HL-60/S4 treated with phorbol 12-myristate 13-acetate at 8.2 ng/mL for 4 days and 3 days (cell line): ENCODE data around the gene NAPSA.
"Not testable (repeated sequence)": the region's sequence is repeated elsewhere in the genome, so short reads cannot be mapped to it uniquely, and the experiment has no call there.

ENCODE experiments used
- in situ Hi-C: fragments of 300-500 bp; cut with MboI; formaldehyde crosslinking; loops from 2 replicates; pipeline ENCODE4 v1.15.0; 2022; ENCODE audit warnings: low sequenced_read_pairs

NAPSA gene

DNA sequence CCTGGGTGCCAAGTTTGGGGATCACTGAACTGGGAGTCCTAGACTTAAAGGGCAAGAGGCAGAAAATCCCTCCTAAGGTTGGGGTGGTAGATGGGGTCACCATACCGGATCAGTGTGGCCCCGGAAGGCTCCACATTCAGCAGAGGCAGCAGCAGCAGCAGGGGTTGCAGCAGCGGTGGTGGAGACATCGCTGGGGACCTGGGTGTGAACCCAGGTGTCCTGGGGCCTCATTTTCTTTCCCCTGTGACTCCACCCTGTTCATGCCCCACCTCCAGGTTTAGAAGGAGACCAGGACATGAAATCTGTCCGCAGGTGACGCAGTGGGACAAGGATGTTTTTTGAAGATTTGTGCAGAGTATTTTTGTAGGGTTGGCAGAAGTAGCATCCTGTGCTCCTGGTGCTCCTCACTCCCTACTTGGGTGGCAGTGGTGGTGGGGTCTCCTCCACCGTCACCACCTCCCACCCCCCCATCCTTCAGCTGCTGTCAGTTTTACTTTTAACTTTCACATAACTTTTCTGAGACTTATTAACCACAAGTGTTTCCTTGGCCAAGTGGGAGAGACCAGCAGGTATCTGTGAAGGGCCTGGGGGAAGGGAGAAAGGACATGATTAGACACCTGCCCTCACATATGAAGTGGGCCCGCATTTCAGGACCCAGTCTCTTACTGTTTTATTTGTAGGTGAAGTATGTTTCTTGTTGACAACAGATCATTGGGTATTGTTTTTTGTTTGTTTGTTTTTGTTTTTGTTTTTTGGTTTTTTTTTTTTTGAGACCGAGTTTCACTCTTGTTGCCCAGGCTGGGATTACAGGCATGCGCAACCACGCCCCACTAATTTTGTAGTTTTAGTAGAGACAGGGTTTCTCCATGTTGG, at the start of gene NAPSA:
Gene NAPSA, minus strand, starts transcription at position 206 of the 873 bp plus-strand sequence. Its CDS starts 18 bp downstream, at position 188.
- in situ Hi-C loops = loop anchor here (10.0 to 25.0 kb wide), 2 partner anchors 99 to 422 kb away; partner anchors contain the start of gene ACP4

DNA sequence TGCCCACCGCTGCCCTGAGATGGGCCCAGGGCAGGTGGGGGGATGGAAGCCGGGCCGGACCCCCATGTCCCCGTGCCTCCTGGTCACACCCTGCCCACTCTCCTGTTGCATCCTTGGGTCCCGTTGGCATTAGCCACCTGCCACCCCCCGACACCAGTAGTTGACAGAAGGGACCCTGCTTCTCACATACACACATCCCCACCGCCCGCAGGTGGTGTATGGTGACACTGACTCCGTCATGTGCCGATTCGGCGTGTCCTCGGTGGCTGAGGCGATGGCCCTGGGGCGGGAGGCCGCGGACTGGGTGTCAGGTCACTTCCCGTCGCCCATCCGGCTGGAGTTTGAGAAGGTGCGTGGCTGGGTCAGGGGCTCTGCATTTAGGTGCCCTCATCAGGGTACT, 48.1 kb upstream of the NAPSA start:
- in situ Hi-C loops = no loop called here

DNA sequence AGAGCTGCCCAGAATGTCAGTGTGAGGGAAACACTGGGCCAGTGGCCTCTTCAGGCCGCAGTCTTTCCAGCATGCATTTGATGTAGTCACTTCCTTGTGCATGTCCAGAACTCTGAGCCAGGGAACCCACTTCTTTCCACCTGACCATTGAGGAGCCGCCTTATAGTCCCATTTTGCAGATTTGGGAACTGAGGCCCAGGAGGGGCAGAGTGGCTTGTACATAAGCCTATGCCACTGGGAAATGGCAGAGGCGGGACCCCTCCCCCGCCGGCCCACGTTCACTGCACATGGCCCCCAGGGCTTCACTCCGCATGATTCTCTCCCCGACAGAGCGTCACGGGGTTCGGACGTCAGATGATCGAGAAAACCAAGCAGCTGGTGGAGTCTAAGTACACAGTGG, 47.7 kb upstream of the NAPSA start:
- in situ Hi-C loops = no loop called here

DNA sequence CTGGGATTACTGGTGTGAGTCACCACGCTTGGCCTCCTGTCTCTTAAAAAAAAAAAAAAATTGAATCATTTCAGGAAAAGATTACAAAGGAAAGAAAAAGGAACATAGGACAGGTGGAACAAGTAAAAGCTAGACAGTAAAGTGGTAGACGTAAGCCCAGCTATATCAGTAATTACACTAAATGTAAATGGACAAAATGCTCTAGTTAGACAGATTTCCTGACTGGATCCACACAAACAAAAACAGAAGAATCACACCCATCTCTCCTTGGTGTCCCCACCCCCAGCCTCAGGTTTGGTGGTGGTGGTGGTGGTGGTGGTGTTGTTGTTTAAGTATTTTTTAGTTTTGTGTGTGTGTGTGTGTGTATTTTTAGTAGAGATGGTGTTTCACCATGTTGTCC, 47.0 kb upstream of the NAPSA start:
- in situ Hi-C loops = no loop called here

DNA sequence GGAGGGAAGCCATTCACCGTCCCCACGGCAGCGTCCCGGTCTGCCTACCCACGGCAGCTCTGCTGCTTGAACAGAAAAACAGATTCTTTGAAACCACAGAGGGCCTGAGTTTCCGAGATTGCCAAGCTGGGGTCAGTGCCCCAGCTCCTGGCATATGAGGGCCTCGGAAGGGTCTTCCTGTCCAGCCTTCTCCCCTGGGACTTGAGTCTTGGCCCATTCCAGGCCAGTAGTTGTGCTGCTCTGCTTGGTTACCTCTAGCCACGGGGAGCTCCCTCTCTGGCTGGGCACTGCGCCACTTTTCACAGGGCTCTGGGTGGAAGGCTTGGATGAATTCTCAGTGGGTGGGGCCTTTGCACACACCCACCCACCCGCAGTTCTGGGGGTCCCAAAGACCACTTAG, 44.7 kb upstream of the NAPSA start:
- in situ Hi-C loops = no loop called here

DNA sequence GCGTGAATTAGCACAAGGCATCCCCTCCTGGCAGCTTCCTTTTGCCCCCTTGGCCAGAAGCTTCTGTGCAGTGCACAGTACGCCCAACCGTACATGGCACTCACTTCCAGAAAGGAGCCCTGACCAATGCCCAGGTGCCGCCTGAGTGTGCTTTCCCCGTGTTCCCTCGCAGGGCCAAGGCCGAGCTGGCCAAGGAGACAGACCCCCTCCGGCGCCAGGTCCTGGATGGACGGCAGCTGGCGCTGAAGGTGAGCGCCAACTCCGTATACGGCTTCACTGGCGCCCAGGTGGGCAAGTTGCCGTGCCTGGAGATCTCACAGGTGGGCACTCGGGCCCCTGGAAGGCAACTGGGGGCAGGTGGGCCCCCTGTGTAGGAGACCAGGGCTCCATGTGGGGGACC, 43.9 kb upstream of the NAPSA start:
- in situ Hi-C loops = no loop called here

DNA sequence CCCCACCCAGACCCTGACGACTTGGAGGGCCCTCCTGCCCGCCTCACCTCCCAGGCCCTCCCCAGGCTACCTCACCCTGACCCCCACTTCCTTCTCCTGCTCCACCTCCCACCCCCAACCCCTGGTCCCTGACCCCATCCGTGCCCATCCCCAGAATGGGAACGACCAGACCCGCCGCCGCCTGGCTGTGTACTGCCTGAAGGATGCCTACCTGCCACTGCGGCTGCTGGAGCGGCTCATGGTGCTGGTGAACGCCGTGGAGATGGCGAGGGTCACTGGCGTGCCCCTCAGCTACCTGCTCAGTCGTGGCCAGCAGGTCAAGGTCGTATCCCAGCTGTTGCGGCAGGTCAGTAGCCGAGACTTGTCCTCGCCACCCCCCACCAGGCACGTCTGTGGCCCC, 41.4 kb upstream of the NAPSA start:
- in situ Hi-C loops = no loop called here

DNA sequence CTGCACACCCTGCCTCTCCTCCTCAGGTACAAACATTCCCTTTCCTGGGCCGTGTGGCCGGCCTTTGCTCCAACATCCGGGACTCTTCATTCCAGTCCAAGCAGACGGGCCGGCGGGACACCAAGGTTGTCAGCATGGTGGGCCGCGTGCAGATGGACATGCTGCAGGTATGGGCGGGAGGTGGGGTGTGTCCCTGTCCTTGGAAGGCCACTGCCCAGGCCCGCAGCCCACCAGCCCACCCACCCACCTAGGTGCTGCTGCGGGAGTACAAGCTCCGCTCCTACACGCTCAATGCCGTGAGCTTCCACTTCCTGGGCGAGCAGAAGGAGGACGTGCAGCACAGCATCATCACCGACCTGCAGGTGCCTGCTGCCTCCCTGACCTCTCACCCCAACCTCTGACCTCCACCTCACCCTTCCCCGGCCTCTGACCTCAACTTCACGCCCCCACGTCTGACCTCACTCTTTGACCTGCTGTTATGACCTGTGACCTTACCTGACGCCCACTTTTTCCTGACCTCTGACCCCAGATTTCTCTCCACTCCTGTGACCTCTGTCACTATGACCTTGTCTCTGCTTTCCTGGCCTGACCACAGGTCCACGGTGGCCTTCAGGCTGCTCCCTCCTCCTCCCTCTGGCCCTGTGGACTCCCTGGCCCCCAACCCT, 40.8 kb upstream of the NAPSA start:
- in situ Hi-C loops = no loop called here

DNA sequence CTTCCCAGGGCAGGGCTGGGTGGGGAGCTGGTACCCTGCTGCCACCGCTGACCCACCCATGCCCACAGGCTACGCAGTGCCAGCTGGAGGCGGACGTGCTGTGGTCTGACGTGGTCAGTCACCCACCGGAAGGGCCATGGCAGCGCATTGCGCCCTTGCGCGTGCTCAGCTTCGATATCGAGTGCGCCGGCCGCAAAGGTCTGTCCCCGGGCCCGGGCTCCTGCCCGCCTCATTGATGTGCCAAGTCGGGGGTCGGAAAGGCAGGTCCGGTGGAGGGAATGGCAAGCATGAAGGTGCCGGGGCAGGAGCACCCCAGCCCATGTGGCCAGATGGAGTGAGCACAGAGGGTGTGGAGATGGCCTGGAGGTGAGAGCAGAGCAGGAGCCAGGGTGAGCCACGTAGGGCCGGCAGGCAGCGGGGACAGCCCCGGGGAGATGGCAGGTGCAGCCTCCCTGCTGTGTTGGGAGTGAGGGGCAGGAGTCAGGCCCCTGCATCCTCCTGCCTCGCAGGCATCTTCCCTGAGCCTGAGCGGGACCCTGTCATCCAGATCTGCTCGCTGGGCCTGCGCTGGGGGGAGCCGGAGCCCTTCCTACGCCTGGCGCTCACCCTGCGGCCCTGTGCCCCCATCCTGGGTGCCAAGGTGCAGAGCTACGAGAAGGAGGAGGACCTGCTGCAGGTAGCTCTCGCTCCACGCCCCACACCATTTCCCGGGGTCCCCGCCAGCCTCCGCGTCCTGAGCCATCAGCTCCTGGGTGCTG, 37.3 kb upstream of the NAPSA start:
- in situ Hi-C loops = no loop called here

DNA sequence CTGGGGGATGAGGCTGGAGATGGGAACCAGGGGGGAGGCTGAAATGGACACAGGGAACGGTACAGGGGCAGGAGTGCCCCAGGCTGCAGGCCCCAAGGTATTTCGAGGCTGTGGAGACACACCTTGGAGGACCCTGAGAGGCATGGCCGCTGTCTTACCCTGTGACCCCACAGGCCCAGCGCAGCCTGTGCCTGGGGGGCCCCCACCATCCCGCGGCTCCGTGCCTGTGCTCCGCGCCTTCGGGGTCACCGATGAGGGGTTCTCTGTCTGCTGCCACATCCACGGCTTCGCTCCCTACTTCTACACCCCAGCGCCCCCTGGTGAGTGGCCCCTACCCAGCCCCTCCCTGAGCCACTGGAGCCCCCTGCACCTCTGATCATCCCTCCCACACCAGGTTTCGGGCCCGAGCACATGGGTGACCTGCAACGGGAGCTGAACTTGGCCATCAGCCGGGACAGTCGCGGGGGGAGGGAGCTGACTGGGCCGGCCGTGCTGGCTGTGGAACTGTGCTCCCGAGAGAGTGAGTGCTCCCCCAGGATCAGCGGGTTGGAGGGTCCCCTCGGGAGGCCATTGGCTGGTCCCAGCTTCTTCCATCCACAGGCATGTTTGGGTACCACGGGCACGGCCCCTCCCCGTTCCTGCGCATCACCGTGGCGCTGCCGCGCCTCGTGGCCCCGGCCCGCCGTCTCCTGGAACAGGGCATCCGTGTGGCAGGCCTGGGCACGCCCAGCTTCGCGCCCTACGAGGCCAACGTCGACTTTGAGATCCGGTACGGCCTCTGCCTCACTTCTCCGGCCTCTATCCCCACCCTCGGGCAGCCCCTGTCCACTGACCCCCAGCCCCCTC, 36.4 kb upstream of the NAPSA start:
- in situ Hi-C loops = no loop called here

DNA sequence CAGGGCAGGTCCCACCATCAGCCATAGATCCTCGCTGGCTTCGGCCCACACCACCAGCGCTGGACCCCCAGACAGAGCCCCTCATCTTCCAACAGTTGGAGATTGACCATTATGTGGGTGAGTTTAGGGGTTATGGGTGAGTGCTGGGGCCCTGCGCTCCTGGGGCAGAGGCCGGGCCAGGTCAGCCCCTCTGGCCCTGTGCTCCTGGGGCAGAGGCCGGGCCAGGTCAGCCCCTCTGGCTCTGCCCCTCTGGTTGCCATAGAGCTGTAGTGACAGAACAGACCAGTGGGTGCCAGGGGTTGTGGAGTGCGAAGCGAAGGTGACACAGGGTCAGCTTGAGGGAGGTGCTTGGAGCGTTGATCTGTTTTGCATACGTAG, 33.9 kb upstream of the NAPSA start:
- in situ Hi-C loops = no loop called here

DNA sequence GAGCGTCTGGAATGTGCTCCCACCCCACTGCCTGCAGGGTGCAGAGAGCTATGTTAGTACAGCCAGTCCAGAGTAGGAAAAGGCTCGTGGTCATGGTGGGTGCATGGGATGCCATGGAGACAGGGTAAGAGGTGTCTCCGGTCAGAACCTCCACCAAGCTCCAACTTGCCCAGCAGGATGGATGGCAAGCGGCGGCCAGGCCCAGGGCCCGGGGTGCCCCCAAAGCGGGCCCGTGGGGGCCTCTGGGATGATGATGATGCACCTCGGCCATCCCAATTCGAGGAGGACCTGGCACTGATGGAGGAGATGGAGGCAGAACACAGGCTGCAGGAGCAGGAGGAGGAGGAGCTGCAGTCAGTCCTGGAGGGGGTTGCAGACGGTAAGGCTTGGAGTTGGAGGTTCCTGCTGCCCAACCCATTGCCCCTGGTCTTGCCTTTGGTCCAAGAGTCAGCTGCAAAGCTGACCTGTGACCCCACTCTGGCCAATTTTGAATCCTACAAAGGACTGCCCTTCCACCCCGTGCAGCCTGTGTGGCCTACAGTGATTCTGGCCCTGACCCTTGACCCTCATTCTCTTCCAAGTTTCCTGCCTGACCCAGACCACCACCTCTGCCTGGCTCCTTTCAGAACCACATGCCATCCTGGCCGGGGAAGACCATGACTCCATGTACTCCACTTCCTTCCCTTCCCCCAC, 33.4 kb upstream of the NAPSA start:
- in situ Hi-C loops = no loop called here

DNA sequence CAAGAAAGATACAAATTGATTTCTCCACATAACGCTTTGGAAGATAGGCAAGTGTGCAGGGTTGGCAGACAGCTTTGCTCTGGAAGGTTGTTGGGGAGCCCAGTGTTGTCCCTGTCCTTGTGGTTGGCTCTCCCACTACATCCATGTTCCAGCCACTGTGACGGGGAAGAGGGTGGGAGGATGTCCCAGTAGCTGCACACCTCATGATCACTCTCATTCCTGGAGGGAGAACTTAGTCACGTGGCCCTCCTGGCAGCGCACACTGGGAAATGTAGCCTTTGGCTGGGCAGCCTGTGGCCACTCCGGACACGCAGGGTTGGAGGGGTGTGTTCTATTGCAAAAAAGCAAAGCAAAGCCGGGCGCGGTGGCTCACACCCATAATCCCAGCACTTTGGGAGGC, 28.6 kb upstream of the NAPSA start:
- in situ Hi-C loops = no loop called here

DNA sequence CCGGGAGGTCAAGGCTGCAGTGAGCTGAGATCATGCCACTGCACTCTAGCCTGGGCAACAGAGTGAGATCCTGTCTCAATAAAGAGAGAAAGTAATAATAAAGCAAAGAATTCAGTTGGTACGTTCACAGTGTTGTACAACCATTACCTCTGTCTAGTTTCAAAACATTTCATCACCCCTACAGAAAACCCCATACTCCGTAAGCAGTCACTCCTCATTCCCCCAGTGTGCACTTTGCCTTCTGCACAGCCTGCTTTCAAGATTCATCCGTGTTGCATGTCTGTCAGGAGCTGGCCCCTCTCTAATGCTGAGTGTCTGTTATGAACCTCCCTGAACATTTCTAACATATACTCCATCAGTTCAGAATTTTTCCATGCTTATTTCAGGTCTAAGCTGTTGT, 28.1 kb upstream of the NAPSA start:
- in situ Hi-C loops = no loop called here

DNA sequence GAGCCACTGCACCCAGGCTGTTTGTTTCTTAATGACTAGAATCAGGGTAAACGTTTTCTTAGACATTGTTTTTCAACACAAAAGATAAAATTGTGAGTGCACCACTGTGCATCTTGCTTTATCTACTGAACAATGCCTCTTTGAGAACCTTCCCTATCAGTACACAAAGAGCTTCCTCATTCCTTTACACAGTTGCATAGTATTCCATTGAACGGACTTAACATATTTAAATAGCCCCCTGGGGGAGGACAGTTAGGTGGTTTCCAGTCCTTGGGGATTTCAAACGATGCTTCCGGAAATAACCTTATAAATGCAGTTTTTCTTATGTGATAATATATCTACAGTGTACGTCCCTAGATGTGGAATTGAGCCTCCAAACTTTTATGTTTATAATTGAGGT, 27.3 kb upstream of the NAPSA start:
- in situ Hi-C loops = no loop called here

DNA sequence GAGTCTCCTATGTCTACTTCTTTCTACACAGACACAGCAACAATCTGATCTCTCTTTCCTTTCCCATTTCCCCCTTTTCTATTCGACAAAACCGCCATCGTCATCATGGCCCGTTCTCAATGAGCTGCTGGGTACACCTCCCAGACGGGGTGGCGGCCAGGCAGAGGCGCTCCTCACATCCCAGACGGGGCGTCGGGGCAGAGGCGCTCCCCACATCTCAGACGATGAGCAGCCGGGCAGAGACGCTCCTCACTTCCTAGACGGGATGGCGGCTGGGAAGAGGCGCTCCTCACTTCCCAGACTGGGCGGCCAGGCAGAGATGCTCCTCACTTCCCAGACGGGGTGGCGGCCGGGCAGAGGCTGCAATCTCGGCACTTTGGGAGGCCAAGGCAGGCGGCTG, 25.5 kb upstream of the NAPSA start:
- in situ Hi-C loops = not testable (repeated sequence)

DNA sequence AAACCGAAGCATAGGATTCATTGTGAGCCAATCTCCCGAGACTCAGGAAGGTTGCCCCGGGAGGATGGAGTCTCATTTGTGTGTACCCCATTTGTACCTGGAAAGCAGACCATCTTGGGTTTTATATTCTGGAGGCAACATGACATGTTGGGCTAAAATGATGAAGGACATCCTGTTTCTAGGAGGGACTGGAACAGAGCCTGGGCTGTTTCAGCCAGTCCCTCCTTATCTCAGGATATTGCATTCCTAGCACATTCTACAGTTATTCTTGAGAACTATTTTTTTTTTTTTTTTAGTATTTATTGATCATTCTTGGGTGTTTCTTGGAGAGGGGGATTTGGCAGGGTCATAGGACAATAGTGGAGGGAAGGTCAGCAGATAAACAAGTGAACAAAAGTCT, 24.9 kb upstream of the NAPSA start:
- in situ Hi-C loops = not testable (repeated sequence)

DNA sequence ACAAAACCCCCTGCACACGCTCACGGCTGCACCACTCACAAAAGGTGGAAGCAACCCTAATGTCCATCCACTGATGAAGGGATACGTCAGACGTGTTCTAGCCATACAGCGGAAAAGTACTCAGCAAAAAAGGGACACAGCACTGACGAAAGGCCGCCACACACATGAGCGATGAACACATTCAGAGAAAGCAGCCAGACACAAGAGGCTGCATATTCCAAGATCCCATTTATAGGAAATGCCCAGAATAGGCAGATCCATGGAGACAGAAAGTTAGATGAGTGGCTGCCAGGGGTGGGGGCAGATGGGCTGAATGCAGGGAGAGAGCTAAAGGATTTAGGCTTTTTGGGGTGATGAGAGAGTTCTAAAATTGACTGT, 22.4 kb upstream of the NAPSA start:
- in situ Hi-C loops = no loop called here

DNA sequence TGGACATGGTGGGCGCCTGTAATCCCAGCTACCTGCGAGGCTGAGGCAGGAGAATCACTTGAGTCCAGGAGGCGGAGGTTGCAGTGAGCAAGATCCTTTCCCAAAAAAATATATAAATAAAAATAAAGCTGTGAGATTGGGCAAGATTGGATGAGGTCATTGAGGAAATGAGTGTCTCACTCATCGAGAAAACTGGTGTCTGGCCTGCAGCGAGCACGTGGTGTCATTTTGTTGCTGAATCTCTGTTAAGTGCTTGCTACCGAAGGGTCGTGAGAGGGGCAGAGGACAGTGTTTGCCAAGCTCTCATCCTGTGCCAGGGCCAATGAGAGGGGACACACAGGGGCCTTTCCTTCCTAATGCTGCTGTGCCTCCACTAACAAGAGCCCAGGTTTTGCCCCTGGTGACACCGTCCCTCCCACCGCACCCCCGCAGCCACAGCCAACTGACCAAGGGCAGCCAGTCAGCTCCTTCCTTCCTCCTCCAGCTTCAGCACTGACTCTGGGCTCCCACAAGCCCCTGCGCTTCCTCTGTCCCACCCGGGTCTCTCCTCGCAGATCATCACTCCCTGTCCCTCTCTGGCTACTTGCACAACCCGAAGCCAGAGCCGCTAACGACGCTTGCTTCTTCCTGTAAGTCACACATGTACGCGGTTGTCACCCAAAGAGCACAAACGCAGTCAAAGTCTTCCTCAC, 21.9 kb upstream of the NAPSA start:
- in situ Hi-C loops = no loop called here
